NCI-H82 (cell line): Measurements from ENCODE around the gene NET1.
"Not testable (repeated sequence)": the region's sequence is repeated elsewhere in the genome, so short reads cannot be mapped to it uniquely, and the experiment has no call there.

Source experiments
- DNase-seq: peaks from one replicate; lab custom pipeline; 2025; lab: John Stamatoyannopoulos, UW

The NET1 gene

GRCh38 chr10:5412277-5412941 lies at the start of gene NET1:
NET1 (plus strand) TSS chr10:5412557; CDS start chr10:5412693, 136 bp downstream.
- DNase-seq: peak; percentile 95

- DNase-seq: no peak
Measured at GRCh38 chr10:5362873-5363272, 49.5 kb upstream of the NET1 start.

- DNase-seq: no peak
Measured at GRCh38 chr10:5364374-5364773, 48.0 kb upstream of the NET1 start.

GRCh38 chr10:5364890-5365338 lies 47.4 kb upstream of the NET1 start, which contains the start of gene UCN3:
UCN3 (plus strand) TSS chr10:5364966; CDS start chr10:5373721, 8,755 bp downstream.
- DNase-seq: no peak

GRCh38 chr10:5365928-5366327 lies 46.4 kb upstream of the NET1 start:
- DNase-seq: no peak

GRCh38 chr10:5369362-5370158 lies 42.8 kb upstream of the NET1 start:
- DNase-seq: no peak

GRCh38 chr10:5370493-5371352 lies 41.6 kb upstream of the NET1 start:
- DNase-seq: no peak

- DNase-seq: no peak
Measured at GRCh38 chr10:5373307-5373706, 39.0 kb upstream of the NET1 start.

GRCh38 chr10:5373891-5374611 lies 38.3 kb upstream of the NET1 start:
- DNase-seq: no peak

- DNase-seq: no peak
Measured at GRCh38 chr10:5376450-5376849, 35.9 kb upstream of the NET1 start.

GRCh38 chr10:5379202-5379601 lies 33.2 kb upstream of the NET1 start:
- DNase-seq: not testable (repeated sequence)

GRCh38 chr10:5380395-5380794 lies 32.0 kb upstream of the NET1 start:
- not testable (repeated sequence) for DNase-seq

GRCh38 chr10:5381187-5381586 lies 31.2 kb upstream of the NET1 start:
- no peak for DNase-seq

- DNase-seq: no peak
Measured at GRCh38 chr10:5385224-5385623, 27.1 kb upstream of the NET1 start.

GRCh38 chr10:5387169-5387568 lies 25.2 kb upstream of the NET1 start:
- no peak for DNase-seq

GRCh38 chr10:5390607-5391205 lies 21.7 kb upstream of the NET1 start:
- DNase-seq: no peak

- DNase-seq: no peak
Measured at GRCh38 chr10:5391790-5392189, 20.6 kb upstream of the NET1 start.

GRCh38 chr10:5393529-5393928 lies 18.8 kb upstream of the NET1 start:
- DNase-seq: no peak

GRCh38 chr10:5395168-5395567 lies 17.2 kb upstream of the NET1 start:
- no peak for DNase-seq

GRCh38 chr10:5396556-5397300 lies 15.6 kb upstream of the NET1 start:
- DNase-seq: no peak

GRCh38 chr10:5399332-5399731 lies 13.0 kb upstream of the NET1 start:
- DNase-seq: no peak
